Measurements from ENCODE around the gene CD248.
A peak's percentile ranks its signal among the peaks of the same experiment; 100 is the strongest.
"Not testable (repeated sequence)": the region's sequence is repeated elsewhere in the genome, so short reads cannot be mapped to it uniquely, and the experiment has no call there.

The CD248 gene

DNA sequence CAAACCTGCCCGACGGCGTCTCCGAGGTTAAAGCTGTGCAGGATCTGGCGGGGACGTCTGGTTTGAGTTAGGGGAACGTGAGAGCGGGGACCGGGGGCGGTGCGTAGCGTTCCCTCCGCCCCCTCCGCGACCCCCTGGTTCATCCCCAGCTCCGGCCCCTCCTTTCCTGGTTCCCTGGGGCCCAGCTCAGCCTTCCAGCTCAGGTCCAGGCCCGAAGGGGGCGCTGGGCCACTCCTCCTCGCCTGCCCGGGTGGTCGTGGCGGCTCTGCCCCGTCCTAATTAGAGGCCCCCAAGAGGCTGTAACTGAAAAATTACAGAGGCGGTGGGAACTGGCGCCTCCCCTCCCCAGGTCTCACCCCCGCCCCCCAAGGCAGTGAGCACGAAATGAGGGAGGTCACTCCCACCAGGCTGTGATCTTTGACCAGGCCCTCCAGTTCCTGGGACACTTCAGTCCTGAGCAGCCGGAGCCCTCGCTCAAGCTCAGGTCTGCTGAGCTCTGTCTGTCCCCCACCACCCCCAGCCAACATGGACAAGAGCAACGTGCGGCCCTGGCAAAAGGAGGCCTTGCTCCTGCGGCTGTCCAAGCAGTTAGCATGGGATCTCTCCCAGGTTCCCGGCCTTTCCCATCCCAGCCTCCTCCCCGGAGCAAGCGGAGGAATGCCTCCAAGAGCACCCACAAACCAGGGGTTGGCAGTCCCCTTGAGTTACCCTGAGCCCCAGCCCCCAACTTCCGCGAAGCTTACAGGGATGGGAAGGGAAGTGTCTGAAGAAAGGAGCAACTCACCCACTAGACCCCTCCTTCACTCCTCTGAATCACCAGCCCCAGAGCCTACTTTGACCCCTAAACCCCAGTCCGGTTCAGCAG, 3.3 kb downstream of the CD248 start:
- DNase-seq (ENCODE audit: low spot score) = no peak

DNA sequence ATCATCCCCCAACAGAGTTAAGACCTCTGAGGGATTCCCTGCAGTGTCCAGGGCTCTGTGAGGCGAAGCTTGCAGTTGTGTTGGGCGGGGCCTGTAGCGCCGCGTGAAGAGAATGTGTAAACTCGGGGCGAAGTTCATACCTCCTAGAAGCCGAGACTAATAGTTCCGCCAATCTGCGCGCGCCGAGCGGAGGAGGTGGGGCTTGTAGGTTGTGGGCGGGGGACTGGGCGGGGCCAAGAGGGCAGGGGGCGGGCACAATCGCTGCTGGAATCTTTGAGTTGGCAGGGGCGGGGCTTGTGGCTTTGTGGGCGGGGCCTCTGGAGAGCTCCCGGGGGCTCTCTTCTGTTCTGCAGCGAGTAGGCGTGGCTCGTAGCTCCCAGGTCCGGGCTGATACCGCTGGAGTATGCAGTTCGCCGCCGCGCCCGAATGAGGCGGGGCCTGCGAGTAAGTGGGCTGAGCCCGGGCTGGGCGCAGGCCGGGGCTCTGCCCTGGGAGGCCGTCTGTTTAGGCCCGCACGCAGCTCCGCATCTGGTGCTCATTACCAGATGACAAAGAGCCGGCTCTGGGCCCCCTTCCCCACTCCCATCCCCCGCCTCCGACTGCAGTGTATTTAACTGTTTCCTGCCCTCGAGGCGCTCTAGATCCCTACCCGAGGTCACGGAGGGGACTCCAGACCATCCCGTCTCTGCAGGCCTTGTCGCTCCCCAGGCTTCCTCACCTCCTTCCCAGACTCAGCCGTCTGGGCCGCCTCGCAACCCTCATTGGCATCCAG, 4.1 kb downstream of the CD248 start:
- peak; percentile 95 for DNase-seq (ENCODE audit: low spot score)

GRCh38 chr11:66311965-66312548, 4.8 kb downstream of the CD248 start:
- DNase-seq (ENCODE audit: low spot score) = peak; percentile 94

DNA sequence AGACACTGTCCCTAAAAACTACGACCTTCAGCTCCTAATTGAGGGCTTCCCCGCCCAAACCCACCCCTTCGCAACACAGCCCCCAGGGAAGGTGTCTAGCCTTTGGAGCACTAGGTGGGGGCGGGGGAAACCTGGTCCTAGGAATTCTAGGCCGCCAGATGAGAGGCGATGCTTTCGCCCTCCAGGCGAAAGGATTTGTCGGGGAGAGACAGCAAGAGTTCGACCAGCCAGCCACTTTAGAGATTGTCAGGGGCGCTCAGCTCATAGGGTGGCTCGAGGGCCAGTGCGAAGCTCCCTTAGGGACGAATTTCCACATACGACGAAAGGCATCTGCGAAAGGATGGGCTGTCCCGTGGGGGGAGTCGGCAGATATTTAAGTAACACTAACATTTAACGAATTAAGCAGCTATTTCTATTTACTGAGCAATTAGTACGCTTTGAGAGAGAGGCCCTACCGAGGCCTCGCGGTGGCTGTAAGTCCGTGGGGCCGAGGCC, 5.3 kb downstream of the CD248 start:
- no peak for DNase-seq (ENCODE audit: low spot score)

- DNase-seq (ENCODE audit: low spot score) = not testable (repeated sequence)
Observed at GRCh38 chr11:66310803-66311440, 5.9 kb downstream of the CD248 start.

DNA sequence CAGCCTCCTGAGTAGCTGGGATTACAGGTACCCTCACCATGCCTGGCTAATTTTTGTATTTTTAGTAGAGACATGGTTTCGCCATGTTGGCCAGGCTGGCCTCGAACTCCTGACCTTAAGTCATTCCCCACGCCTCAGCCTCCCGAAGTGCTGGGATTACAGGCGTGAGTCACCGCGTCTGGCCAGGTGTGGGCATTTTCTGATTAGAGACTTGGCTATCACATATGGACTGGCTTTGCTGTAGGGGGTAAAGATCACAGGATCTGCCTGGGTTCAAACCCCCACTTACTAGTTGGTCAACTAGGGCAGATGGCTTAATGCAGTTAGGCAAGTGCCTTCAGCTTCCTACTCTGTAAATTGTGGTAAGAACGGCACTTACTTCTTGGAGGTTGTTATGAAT, 6.5 kb downstream of the CD248 start:
- DNase-seq (ENCODE audit: low spot score) = no peak

- no peak for DNase-seq (ENCODE audit: low spot score)
Observed at GRCh38 chr11:66309475-66309874, 7.4 kb downstream of the CD248 start.

DNA sequence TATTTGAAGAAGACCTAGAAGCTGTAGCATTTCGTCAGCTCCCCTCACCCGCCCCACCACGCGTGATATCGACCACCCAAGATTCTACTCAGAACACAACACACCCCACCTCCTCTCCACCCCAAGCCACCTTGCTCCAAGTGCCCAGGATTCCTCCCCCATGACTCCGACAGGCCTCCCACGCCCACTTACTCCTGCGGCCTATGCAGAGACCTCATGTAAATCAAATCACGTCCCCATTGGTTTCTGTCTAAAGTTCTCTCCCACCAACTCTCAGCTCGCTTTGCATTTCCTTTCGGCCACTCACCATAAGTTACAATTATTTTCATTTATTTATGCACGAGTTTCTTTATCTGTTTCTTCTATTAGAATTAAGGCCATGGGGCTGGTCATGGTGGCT, 14.2 kb downstream of the CD248 start:
- DNase-seq (ENCODE audit: low spot score) = no peak

DNA sequence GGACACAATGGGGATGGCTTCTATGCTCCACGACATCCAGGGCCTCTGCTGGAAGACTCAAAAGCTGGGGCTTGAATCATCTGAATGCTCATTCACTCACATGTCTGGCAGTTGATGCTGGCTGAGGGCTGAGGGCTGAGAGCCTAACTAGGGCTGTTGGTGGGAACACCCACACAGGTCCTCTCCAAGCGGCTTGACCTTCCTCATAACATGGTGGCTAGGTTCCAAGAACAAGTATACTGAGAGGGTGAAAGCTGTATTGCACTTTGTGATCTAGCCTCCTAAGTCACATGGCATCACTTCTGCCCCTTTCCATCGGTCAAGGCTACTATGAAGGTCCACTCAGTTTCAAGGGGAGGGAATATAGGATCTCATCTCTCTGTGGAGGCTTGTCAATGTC, 17.7 kb downstream of the CD248 start:
- DNase-seq (ENCODE audit: low spot score) = no peak

DNA sequence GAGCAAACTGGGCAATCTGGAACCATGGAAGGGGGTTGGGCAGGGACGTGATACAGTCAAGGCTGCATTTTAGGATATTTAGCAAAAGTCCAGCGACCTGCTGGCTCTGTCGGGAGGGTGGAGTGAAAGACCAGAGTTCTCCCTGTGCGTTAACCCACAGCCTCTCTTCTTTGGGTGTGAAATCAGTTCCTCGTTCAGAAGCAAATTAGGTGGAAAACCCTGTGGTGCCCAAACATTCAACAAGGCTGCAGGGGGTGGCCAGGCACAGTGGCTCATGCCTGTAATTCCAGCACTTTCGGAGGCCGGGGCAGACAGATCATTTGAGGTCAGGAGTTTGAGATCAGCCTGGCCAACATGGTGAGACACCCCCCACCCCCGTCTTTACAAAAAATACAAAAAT, 19.2 kb downstream of the CD248 start:
- DNase-seq (ENCODE audit: low spot score) = no peak

GRCh38 chr11:66294626-66295620, 21.9 kb downstream of the CD248 start:
- DNase-seq (ENCODE audit: low spot score) = no peak

GRCh38 chr11:66293777-66294625, 22.8 kb downstream of the CD248 start:
- no peak for DNase-seq (ENCODE audit: low spot score)

- no peak for DNase-seq (ENCODE audit: low spot score)
Observed at GRCh38 chr11:66293352-66293751, 23.5 kb downstream of the CD248 start.

- no peak for DNase-seq (ENCODE audit: low spot score)
Observed at GRCh38 chr11:66292543-66293332, 24.1 kb downstream of the CD248 start.

DNA sequence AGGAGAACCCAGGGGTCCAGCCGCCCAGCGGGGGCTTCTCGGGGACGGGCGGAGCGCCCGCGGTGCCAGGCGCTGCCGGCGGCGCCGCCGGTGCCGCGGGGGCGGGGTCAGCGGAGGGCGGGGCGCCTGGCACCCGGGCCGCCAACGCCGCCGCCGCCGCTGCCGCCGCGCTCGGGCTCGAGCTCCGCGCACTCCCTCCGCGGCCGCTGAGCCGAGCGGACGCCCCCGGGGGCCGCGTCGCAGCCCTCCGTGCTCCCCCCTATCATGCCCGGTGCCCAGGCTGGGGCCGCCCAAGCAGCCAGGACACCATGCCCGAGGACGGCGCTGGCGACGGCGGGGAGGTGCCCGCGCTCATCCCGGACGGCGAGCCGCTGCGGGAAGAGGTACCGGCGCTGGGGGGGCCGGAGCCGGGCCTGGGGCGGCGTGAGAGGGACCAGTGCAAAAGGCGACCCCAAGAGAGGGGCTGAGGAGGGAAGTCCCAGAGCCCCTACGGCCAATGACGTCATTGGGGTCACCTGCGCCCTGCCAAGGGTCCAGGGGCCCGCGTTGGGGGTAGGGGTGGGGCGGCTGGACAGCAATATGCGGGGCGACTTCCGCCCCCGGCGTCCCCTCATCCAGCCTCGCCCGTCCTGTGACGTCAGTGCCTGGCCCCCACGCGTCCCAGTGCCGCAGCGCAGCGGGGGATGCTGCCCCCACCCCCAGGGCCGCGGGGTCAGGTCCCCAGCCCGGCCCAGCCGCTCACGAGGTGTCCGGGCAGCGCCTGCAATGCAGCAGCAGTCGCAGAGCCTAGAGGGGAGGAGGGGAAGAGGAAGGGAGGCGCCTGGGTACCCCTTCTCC, 24.9 kb downstream of the CD248 start, which contains the start of gene TMEM151A:
TMEM151A (plus strand) TSS at position 189 of the 837 bp plus-strand sequence; CDS start at position 309, 120 bp downstream.
- DNase-seq (ENCODE audit: low spot score) = peak; percentile 54

GRCh38 chr11:66291303-66291705, 25.5 kb downstream of the CD248 start:
- no peak for DNase-seq (ENCODE audit: low spot score)

GRCh38 chr11:66290330-66290621, 26.6 kb downstream of the CD248 start:
- no peak for DNase-seq (ENCODE audit: low spot score)
